Cardiac fibroblast (primary cell): ENCODE measurements around the gene MB.

Experiments used
- DNase-seq, 2 donors: peaks; one replicate each; pipeline versions ENCODE4 v3.0.0 to v3.0.0-alpha.2; 2010; ENCODE audit warnings: low read depth in 2 of 2
- H3K4me3 ChIP-seq, 2 donors: replicated peaks in 1 of 2; 1 replicate in 1 of 2; 2 replicates in 1 of 2; pipeline ENCODE4 v1.5.1; 2011; ENCODE audit warnings: low read depth in 2 of 2, low read length in 2 of 2, mild to moderate bottlenecking in 2 of 2, moderate library complexity in 1 of 2
- CTCF ChIP-seq: IDR thresholded peaks from one replicate; pipeline ENCODE4 v1.5.1; 2011; ENCODE audit warnings: low read depth, mild to moderate bottlenecking, low read length, inconsistent platforms

MB gene

GRCh38 chr22:35630891-35631290, 13.8 kb upstream of the MB start:
- H3K4me3 ChIP-seq, result no peak overlapping the region
- TF ChIP-seq CTCF, result no peak
- DNase-seq, result no peak

GRCh38 chr22:35630387-35630793, 13.3 kb upstream of the MB start:
- no peak overlapping the region for H3K4me3 ChIP-seq

GRCh38 chr22:35629406-35630216, 12.5 kb upstream of the MB start:
- TF ChIP-seq CTCF, result no peak
- peak; percentile 98 to 99 for DNase-seq
- no peak overlapping the region for H3K4me3 ChIP-seq

More at GRCh38 chr22:35630387-35630793, 13.3 kb upstream of the MB start:
- no peak for TF ChIP-seq CTCF
- peak; percentile 45 to 67 for DNase-seq

- no peak for DNase-seq
- TF ChIP-seq CTCF, result no peak
- H3K4me3 ChIP-seq, result no peak overlapping the region
Observed at GRCh38 chr22:35628732-35629131, 11.6 kb upstream of the MB start.

- H3K4me3 ChIP-seq, result peak overlapping the region; percentile 45 to 61
- peak; percentile 50 for TF ChIP-seq CTCF
- DNase-seq, result peak; percentile 93 to 96
Observed at GRCh38 chr22:35627267-35628041, 10.3 kb upstream of the MB start.

GRCh38 chr22:35625763-35626432, 8.8 kb upstream of the MB start:
- no peak for DNase-seq
- no peak for TF ChIP-seq CTCF
- no peak overlapping the region for H3K4me3 ChIP-seq
